SU-DHL-6 (cell line): ENCODE results near the gene CTNNA2.

Experiments used
- H2AFZ ChIP-seq: fragments of 200-600 bp; sonication (generic); 2 replicates; pipeline ENCODE4 v1.6.1; 2014; ENCODE audit warnings: low read depth, mild to moderate bottlenecking, moderate library complexity, mixed read lengths, antibody characterized with exemption, low read length; ENCODE audit not compliant: severe bottlenecking
- H3F3A ChIP-seq: fragments of 200-600 bp; shearing (Covaris generic); 2 replicates; pipeline ENCODE4 v1.6.0; 2016; ENCODE audit warnings: antibody characterized with exemption, mild to moderate bottlenecking; ENCODE audit not compliant: insufficient read depth
- H3K27ac ChIP-seq: fragments of 200-600 bp; sonication (generic); 2 replicates; pipeline ENCODE4 v1.5.1; 2016; ENCODE audit warnings: low read depth, mild to moderate bottlenecking, low read length, moderate library complexity, mixed read lengths
- H3K27me3 ChIP-seq: fragments of 200-600 bp; sonication (generic), shearing (Covaris generic); 2 replicates; pipeline ENCODE4 v1.6.0; 2014; ENCODE audit warnings: mild to moderate bottlenecking, low read length
- H3K36me3 ChIP-seq: fragments of 200-600 bp; sonication (generic); 2 replicates; pipeline ENCODE4 v1.6.1; 2014; ENCODE audit warnings: mild to moderate bottlenecking, low read length, mixed read lengths
- H3K4me2 ChIP-seq: fragments of 300-600, 200-600 bp; shearing (Covaris generic), sonication (generic); 2 replicates; pipeline ENCODE4 v1.6.0; 2014; ENCODE audit warnings: low read length, low read depth, mild to moderate bottlenecking; ENCODE audit not compliant: poor library complexity, severe bottlenecking
- H3K4me3 ChIP-seq: fragments of 200-600 bp; sonication (generic); 2 replicates; pipeline ENCODE4 v1.5.1; 2014; ENCODE audit warnings: antibody characterized with exemption, low read length, mild to moderate bottlenecking, mixed read lengths; ENCODE audit not compliant: insufficient read depth, poor library complexity, severe bottlenecking
- H3K79me2 ChIP-seq: fragments of 200-600 bp; sonication (generic); 2 replicates; pipeline ENCODE4 v1.6.1; 2014; ENCODE audit warnings: mild to moderate bottlenecking, low read length, moderate library complexity; ENCODE audit not compliant: insufficient read depth
- H3K9ac ChIP-seq: fragments of 200-600 bp; sonication (generic); 2 replicates; pipeline ENCODE4 v1.7.0; 2014; ENCODE audit warnings: mild to moderate bottlenecking, low read length
- H3K9me2 ChIP-seq: fragments of 200-600 bp; sonication (generic); replicated peaks from 2 replicates; pipeline ENCODE4 v1.6.1; 2014; ENCODE audit warnings: low read length; ENCODE audit not compliant: insufficient read depth
- H3K9me3 ChIP-seq: fragments of 200-600 bp; sonication (generic); 2 replicates; pipeline ENCODE4 v1.6.1; 2014; ENCODE audit warnings: low read length, mixed read lengths; ENCODE audit not compliant: insufficient read depth
- H4K20me1 ChIP-seq: fragments of 200-600 bp; sonication (generic); 2 replicates; pipeline ENCODE4 v1.6.1; 2014; ENCODE audit warnings: low read depth, mild to moderate bottlenecking, antibody characterized with exemption, low read length, moderate library complexity, mixed read lengths
- CTCF ChIP-seq: fragments of 200-600 bp; sonication (generic); IDR thresholded peaks from one replicate; pipeline ENCODE4 v1.5.1; 2017; ENCODE audit warnings: antibody characterized with exemption, mild to moderate bottlenecking, low read length, moderate library complexity; ENCODE audit not compliant: insufficient read depth, poor library complexity, severe bottlenecking
- EZH2phosphoT487 ChIP-seq: fragments of 200-600 bp; sonication (generic), shearing (Covaris generic); conservative IDR thresholded peaks from 2 replicates; pipeline ENCODE4 v1.6.1; 2018; ENCODE audit warnings: mild to moderate bottlenecking, antibody characterized with exemption, low read length, moderate library complexity, mixed read lengths

The CTNNA2 gene

GRCh38 chr2:79774016-79774415 is 261.2 kb downstream of the CTNNA2 start:
- Histone ChIP-seq H2AFZ (no peak overlapping the region), H4K20me1 (no peaks in the 10 kb centered on the region), H3K9me3 (no peaks in the 10 kb centered on the region), H3K9me2 (no peaks in the 10 kb centered on the region), H3K36me3 (no peaks in the 10 kb centered on the region), H3K27me3 (no peaks in the 10 kb centered on the region), H3K79me2 (no peaks in the 10 kb centered on the region), H3K4me2 (no peak overlapping the region), H3K4me3 (no peak overlapping the region), H3F3A (no peaks in the 10 kb centered on the region), H3K9ac (no peak overlapping the region), H3K27ac (no peak overlapping the region)
- TF ChIP-seq CTCF: no peak

- Histone ChIP-seq H3K27me3 (no peaks in the 10 kb centered on the region), H3K36me3 (no peaks in the 10 kb centered on the region), H3K27ac (no peak overlapping the region), H3K4me2 (no peak overlapping the region), H3F3A (no peaks in the 10 kb centered on the region), H3K79me2 (no peaks in the 10 kb centered on the region), H4K20me1 (no peaks in the 10 kb centered on the region), H3K9me2 (no peaks in the 10 kb centered on the region), H3K9ac (no peak overlapping the region), H3K4me3 (no peak overlapping the region), H3K9me3 (no peaks in the 10 kb centered on the region), H2AFZ (no peak overlapping the region)
- TF ChIP-seq CTCF: no peak
Measured at GRCh38 chr2:79776461-79776860, 263.6 kb downstream of the CTNNA2 start.

- Histone ChIP-seq H3K27me3 (no peaks in the 10 kb centered on the region), H3K36me3 (no peaks in the 10 kb centered on the region), H2AFZ (no peak overlapping the region), H3K79me2 (no peaks in the 10 kb centered on the region), H3K4me3 (no peak overlapping the region), H3K9me2 (no peaks in the 10 kb centered on the region), H3K9ac (no peak overlapping the region), H3F3A (no peaks in the 10 kb centered on the region), H3K9me3 (no peaks in the 10 kb centered on the region), H3K4me2 (no peak overlapping the region), H4K20me1 (no peaks in the 10 kb centered on the region), H3K27ac (no peak overlapping the region)
- TF ChIP-seq CTCF (no peak), EZH2phosphoT487 (no peak)
Measured at GRCh38 chr2:79780781-79781180, 267.9 kb downstream of the CTNNA2 start.
